Stomach (tissue), 4 donors: ENCODE measurements around the gene SHD.

Source experiments
- POLR2AphosphoS5 ChIP-seq, 3 donors: sonication (generic); formaldehyde crosslinking; IDR thresholded peaks; one replicate each; pipeline ENCODE4 v1.6.1; 2016; ENCODE audit warnings: antibody characterized with exemption in 3 of 3
- TF ChIP-seq, protein P1 (sequence below), 7 experiments: fragments of 450-650 bp in 4 of 7; fragments of 200-600 bp in 3 of 7; sonication (generic) in 3 of 7; IDR thresholded peaks; one replicate each; pipeline ENCODE4 v1.5.1; 2016 to 2019; ENCODE audit warnings: antibody characterized with exemption in 7 of 7, control low read depth in 2 of 7, mild to moderate bottlenecking in 1 of 7

GRCh38 chr19:4319067-4319718, 40.1 kb downstream of the SHD start:
- TF ChIP-seq POLR2AphosphoS5 (IDR thresholded peaks at IDR 0.05): no peak
- TF ChIP-seq, protein P1, sequence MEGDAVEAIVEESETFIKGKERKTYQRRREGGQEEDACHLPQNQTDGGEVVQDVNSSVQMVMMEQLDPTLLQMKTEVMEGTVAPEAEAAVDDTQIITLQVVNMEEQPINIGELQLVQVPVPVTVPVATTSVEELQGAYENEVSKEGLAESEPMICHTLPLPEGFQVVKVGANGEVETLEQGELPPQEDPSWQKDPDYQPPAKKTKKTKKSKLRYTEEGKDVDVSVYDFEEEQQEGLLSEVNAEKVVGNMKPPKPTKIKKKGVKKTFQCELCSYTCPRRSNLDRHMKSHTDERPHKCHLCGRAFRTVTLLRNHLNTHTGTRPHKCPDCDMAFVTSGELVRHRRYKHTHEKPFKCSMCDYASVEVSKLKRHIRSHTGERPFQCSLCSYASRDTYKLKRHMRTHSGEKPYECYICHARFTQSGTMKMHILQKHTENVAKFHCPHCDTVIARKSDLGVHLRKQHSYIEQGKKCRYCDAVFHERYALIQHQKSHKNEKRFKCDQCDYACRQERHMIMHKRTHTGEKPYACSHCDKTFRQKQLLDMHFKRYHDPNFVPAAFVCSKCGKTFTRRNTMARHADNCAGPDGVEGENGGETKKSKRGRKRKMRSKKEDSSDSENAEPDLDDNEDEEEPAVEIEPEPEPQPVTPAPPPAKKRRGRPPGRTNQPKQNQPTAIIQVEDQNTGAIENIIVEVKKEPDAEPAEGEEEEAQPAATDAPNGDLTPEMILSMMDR (IDR thresholded peaks at IDR 0.05): no peak
